HG02870 (cell line): ENCODE results near the gene DLGAP1.

Source experiments
- ATAC-seq: cut with Tn5 transposase; IDR thresholded peaks from one replicate; pipeline ENCODE4 v1.9.1; 2021; ENCODE audit warnings: mild to moderate bottlenecking, moderate library complexity; ENCODE audit not compliant: unreplicated experiment

The DLGAP1 gene

GRCh38 chr18:4016391-4017049 is 438.6 kb downstream of the DLGAP1 start:
- ATAC-seq = no peak

GRCh38 chr18:4007846-4008245 is 447.3 kb downstream of the DLGAP1 start:
- ATAC-seq = no peak

- no peak for ATAC-seq
These were observed 450.8 kb downstream of the DLGAP1 start for GRCh38 chr18:4004183-4004829.

GRCh38 chr18:3998698-3999333 is 456.3 kb downstream of the DLGAP1 start:
- ATAC-seq = no peak

- peak; percentile 73 for ATAC-seq
These were observed 459.5 kb downstream of the DLGAP1 start for GRCh38 chr18:3995476-3996102.

- ATAC-seq = no peak
These were observed 461.0 kb downstream of the DLGAP1 start for GRCh38 chr18:3993941-3994687.

- no peak for ATAC-seq
These were observed 469.4 kb downstream of the DLGAP1 start for GRCh38 chr18:3985664-3986063.

GRCh38 chr18:3985020-3985419 is 470.1 kb downstream of the DLGAP1 start:
- no peak for ATAC-seq

- ATAC-seq = no peak
These were observed 470.8 kb downstream of the DLGAP1 start for GRCh38 chr18:3984163-3984757.

- no peak for ATAC-seq
These were observed 471.6 kb downstream of the DLGAP1 start for GRCh38 chr18:3983351-3983969.

- ATAC-seq = no peak
These were observed 472.6 kb downstream of the DLGAP1 start for GRCh38 chr18:3982541-3982940.

- ATAC-seq = no peak
These were observed 476.1 kb downstream of the DLGAP1 start for GRCh38 chr18:3979024-3979423.

- no peak for ATAC-seq
These were observed 481.8 kb downstream of the DLGAP1 start for GRCh38 chr18:3973191-3973850.

- ATAC-seq = no peak
These were observed 482.7 kb downstream of the DLGAP1 start for GRCh38 chr18:3972291-3972930.

GRCh38 chr18:3970929-3971328 is 484.2 kb downstream of the DLGAP1 start:
- ATAC-seq = no peak

- ATAC-seq = no peak
These were observed 487.5 kb downstream of the DLGAP1 start for GRCh38 chr18:3967359-3968180.

GRCh38 chr18:3966642-3967358 is 488.3 kb downstream of the DLGAP1 start:
- ATAC-seq = no peak

GRCh38 chr18:3966246-3966641 is 488.9 kb downstream of the DLGAP1 start:
- ATAC-seq = no peak
